Vagina (tissue), 2 donors: ENCODE results near the gene ZNF783. TPM values are rescaled to one million over a fixed set of nuclear protein-coding genes. Genes with fewer than 3 reads are reported as not detected.

Source experiments
- DNase-seq, 2 donors: peaks; one replicate each; pipeline ENCODE4 v3.0.0-alpha.2; 2017; ENCODE audit errors: extremely low spot score in 2 of 2
- H3K27ac ChIP-seq: fragments of 200-600 bp; sonication (generic); one replicate; pipeline ENCODE4 v1.5.1; 2019
- H3K27me3 ChIP-seq: fragments of 200-600 bp; sonication (generic); one replicate; pipeline ENCODE4 v1.5.1; 2019
- H3K36me3 ChIP-seq, 2 donors: fragments of 200-600 bp; sonication (generic); one replicate each; pipeline ENCODE4 v1.5.1; 2017 to 2019
- H3K4me1 ChIP-seq: fragments of 200-600 bp; sonication (generic); one replicate; pipeline ENCODE4 v1.5.1; 2019
- H3K4me3 ChIP-seq, 2 donors: fragments of 200-600 bp; sonication (generic); 1 replicate in 1 of 2; 2 replicates in 1 of 2; pipeline ENCODE4 v1.5.1; 2016 to 2019
- H3K9me3 ChIP-seq: fragments of 200-600 bp; sonication (generic); one replicate; pipeline ENCODE4 v1.5.1; 2019
- POLR2A ChIP-seq, 2 donors: fragments of 450-650 bp; IDR thresholded peaks; one replicate each; pipeline ENCODE4 v1.6.1; 2017; ENCODE audit warnings: antibody characterized with exemption in 2 of 2, mild to moderate bottlenecking in 2 of 2, moderate library complexity in 2 of 2
- POLR2AphosphoS5 ChIP-seq, 2 donors: sonication (generic); formaldehyde crosslinking; IDR thresholded peaks; one replicate each; pipeline ENCODE4 v1.9.0; 2017; ENCODE audit warnings: antibody characterized with exemption in 2 of 2, mild to moderate bottlenecking in 2 of 2, low read depth in 1 of 2; ENCODE audit not compliant: insufficient read depth in 1 of 2
- intact Hi-C: fragments of 100-400 bp; cut with DNase I; formaldehyde crosslinking; loops from one replicate; pipeline ENCODE4 v1.15.1; 2023
- total RNA-seq: library from RNA; depleted of rRNA; stranded (reverse); fragments of >200 nt; gene quantifications from one replicate; pipeline ENCODE4 v1.2.3, GENCODE V29; 2016
- TF ChIP-seq, protein P1 (sequence below), 3 experiments: fragments of 450-650 bp in 2 of 3; fragments of 200-600 bp in 1 of 3; sonication (generic) in 1 of 3; IDR thresholded peaks; one replicate each; pipeline ENCODE4 v1.5.1; 2017 to 2019; ENCODE audit warnings: antibody characterized with exemption in 3 of 3, mild to moderate bottlenecking in 2 of 3, moderate library complexity in 2 of 3

ZNF783 gene
- total RNA-seq, 1 donor from 2014 or later = 13.8 TPM

GRCh38 chr7:149287622-149288021 lies 25.6 kb downstream of the ZNF783 start:
- H3K9me3 ChIP-seq = no peaks in the 10 kb centered on the region
- H3K4me3 ChIP-seq = no peak overlapping the region
- no peaks in the 10 kb centered on the region for H3K36me3 ChIP-seq
- H3K27me3 ChIP-seq = no peaks in the 10 kb centered on the region
- peaks cover 13% of the 10 kb centered on the region for H3K4me1 ChIP-seq
- intact Hi-C loops = no loop called here
- TF ChIP-seq POLR2A (IDR thresholded peaks at IDR 0.05) (no peak), POLR2AphosphoS5 (IDR thresholded peaks at IDR 0.05; ENCODE audit: insufficient read depth in 1 of 2, low read depth in 1 of 2) (no peak)
- TF ChIP-seq, protein P1, sequence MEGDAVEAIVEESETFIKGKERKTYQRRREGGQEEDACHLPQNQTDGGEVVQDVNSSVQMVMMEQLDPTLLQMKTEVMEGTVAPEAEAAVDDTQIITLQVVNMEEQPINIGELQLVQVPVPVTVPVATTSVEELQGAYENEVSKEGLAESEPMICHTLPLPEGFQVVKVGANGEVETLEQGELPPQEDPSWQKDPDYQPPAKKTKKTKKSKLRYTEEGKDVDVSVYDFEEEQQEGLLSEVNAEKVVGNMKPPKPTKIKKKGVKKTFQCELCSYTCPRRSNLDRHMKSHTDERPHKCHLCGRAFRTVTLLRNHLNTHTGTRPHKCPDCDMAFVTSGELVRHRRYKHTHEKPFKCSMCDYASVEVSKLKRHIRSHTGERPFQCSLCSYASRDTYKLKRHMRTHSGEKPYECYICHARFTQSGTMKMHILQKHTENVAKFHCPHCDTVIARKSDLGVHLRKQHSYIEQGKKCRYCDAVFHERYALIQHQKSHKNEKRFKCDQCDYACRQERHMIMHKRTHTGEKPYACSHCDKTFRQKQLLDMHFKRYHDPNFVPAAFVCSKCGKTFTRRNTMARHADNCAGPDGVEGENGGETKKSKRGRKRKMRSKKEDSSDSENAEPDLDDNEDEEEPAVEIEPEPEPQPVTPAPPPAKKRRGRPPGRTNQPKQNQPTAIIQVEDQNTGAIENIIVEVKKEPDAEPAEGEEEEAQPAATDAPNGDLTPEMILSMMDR (IDR thresholded peaks at IDR 0.05) = no peak
- no peak overlapping the region for H3K27ac ChIP-seq
- no peak for DNase-seq

DNA sequence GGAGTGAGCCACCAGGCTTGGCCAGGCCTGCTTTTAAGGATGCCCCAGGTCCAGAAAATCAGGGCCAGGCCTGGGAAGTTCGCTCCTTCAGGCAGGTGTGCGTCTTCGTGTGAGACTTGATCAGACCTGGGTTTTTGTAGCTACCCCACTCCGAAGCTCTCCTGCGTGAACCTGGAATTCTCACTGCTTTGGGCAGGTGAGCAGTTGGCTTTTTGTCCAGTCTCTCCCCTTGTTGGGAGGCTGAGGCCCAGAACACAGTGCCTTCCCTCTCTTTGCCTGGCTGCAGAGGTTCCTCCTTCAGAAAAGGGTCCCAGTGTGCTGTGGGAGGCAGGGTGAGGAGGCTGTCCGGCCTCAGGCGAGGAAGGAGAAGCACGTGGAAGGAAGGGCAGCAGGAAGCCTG lies 27.3 kb downstream of the ZNF783 start:
- intact Hi-C loops = no loop called here
- TF ChIP-seq POLR2AphosphoS5 (IDR thresholded peaks at IDR 0.05; ENCODE audit: insufficient read depth in 1 of 2, low read depth in 1 of 2) = no peak
- no peak for TF ChIP-seq POLR2A (IDR thresholded peaks at IDR 0.05)
- TF ChIP-seq, protein P1 (IDR thresholded peaks at IDR 0.05) = no peak
- no peak for DNase-seq
- no peaks in the 10 kb centered on the region for H3K36me3 ChIP-seq
- H3K4me1 ChIP-seq = peaks cover 13% of the 10 kb centered on the region
- H3K9me3 ChIP-seq = no peaks in the 10 kb centered on the region
- H3K4me3 ChIP-seq = no peak overlapping the region
- H3K27ac ChIP-seq = no peak overlapping the region
- H3K27me3 ChIP-seq = no peaks in the 10 kb centered on the region

DNA sequence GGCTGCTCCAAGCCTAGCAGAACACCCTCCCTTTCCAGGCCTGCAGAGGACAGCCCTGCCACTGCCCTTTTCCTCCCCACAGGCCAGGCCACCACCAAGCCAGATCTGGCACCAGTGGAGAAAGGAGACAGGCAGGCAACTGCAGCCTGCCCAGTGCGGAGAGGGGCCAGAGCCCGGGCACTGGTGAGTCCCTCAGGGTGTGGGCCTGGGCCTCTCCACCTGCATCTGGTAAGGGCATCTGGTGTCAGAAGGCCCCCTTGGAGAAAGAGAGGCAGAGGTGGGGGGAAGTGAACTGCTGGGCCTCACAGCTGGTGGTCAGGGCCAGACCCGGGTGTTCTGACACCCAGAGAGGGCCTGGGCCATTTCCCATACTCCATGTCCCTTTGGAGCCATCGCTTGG lies 27.9 kb downstream of the ZNF783 start:
- Histone ChIP-seq H3K9me3 (no peaks in the 10 kb centered on the region), H3K27ac (no peak overlapping the region), H3K36me3 (peaks cover 0 to 6% of the 10 kb centered on the region in 2 donors), H3K4me3 (no peak overlapping the region), H3K4me1 (peaks cover 10% of the 10 kb centered on the region), H3K27me3 (no peaks in the 10 kb centered on the region)
- TF ChIP-seq POLR2AphosphoS5 (IDR thresholded peaks at IDR 0.05; ENCODE audit: insufficient read depth in 1 of 2, low read depth in 1 of 2) (no peak), POLR2A (IDR thresholded peaks at IDR 0.05) (no peak)
- TF ChIP-seq, protein P1 (IDR thresholded peaks at IDR 0.05) = no peak
- intact Hi-C loops = no loop called here
- no peak for DNase-seq

- no peak for DNase-seq
- TF ChIP-seq POLR2A (IDR thresholded peaks at IDR 0.05) (no peak), POLR2AphosphoS5 (IDR thresholded peaks at IDR 0.05; ENCODE audit: insufficient read depth in 1 of 2, low read depth in 1 of 2) (no peak)
- TF ChIP-seq, protein P1 (IDR thresholded peaks at IDR 0.05) = no peak
- no peak overlapping the region for H3K27ac ChIP-seq
- intact Hi-C loops = no loop called here
- H3K36me3 ChIP-seq = peaks cover 0 to 12% of the 10 kb centered on the region in 2 donors
- no peaks in the 10 kb centered on the region for H3K9me3 ChIP-seq
- no peaks in the 10 kb centered on the region for H3K4me1 ChIP-seq
- no peak overlapping the region for H3K4me3 ChIP-seq
- no peaks in the 10 kb centered on the region for H3K27me3 ChIP-seq
Observed at GRCh38 chr7:149291036-149291780, 29.2 kb downstream of the ZNF783 start.

DNA sequence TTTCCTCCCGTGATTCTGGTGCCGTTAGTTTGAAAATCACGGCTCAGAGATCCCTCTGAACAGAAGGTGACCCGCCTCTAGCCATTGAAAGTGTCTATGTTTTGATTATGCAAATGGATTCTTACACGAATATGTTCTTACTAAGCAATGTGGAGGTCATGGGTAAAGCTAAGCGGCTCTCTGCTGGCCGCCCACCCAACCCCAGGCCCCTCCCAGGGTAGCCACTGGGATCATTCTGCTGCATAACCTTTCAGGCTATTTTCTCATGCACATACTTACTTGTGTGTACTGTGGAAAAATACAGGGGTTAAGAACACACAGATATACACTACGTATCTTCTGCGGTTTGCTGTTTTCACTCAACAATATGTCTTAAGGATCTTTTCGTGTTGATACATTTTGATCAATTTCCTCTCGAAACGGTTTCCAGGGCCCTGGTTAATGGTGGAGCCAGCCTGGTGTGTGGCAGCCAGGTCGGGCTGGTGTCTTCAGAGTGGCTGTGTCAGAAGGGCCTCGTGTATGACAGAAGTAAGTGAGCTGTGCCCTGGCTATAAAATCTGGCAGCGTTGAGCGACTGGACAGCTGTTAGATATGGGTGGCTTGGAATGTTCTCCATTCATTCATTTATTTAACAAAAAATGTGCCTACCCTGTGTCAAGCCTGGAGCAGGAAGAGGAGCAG lies 29.9 kb downstream of the ZNF783 start:
- no peak for DNase-seq
- Histone ChIP-seq H3K36me3 (peaks cover 0 to 12% of the 10 kb centered on the region in 2 donors), H3K27ac (no peak overlapping the region), H3K4me1 (no peaks in the 10 kb centered on the region), H3K9me3 (no peaks in the 10 kb centered on the region), H3K4me3 (no peak overlapping the region), H3K27me3 (no peaks in the 10 kb centered on the region)
- intact Hi-C loops = no loop called here
- TF ChIP-seq POLR2A (IDR thresholded peaks at IDR 0.05) (no peak), POLR2AphosphoS5 (IDR thresholded peaks at IDR 0.05; ENCODE audit: insufficient read depth in 1 of 2, low read depth in 1 of 2) (no peak)
- TF ChIP-seq, protein P1 (IDR thresholded peaks at IDR 0.05) = no peak
